HEK293 (cell line): ENCODE measurements around the gene B3GNT9.
A peak's percentile ranks its signal among the peaks of the same experiment; 100 is the strongest.

Experiments used
- CTCF ChIA-PET: fragments of 350-600 bp; formaldehyde crosslinking; extraction: SDS; loops from one replicate; lab custom pipeline; 2021; ENCODE audit warnings: antibody characterized with exemption; lab: Yijun Ruan, JAX
- POLR2A ChIA-PET: fragments of 300-600 bp; formaldehyde crosslinking; extraction: SDS; loops from one replicate; lab custom pipeline; 2020; ENCODE audit warnings: antibody characterized with exemption, inconsistent platforms; lab: Yijun Ruan, JAX
- H3K27ac ChIP-seq: fragments of 200-500 bp; sonication (Bioruptor generic); 2 replicates; pipeline ENCODE4 v1.5.1; 2014; ENCODE audit warnings: low read depth, low read length, control low read depth, inconsistent platforms; ENCODE audit errors: extremely low read depth
- H3K36me3 ChIP-seq, 2 experiments: fragments of 200-500 bp in 1 of 2; sonication (Bioruptor generic) in 1 of 2; 1 replicate in 1 of 2; 2 replicates in 1 of 2; pipeline ENCODE4 v1.5.1; 2014 to 2017; ENCODE audit warnings: inconsistent platforms in 2 of 2, low read length in 2 of 2; ENCODE audit not compliant: control insufficient read depth in 2 of 2, insufficient read depth in 1 of 2
- H3K4me1 ChIP-seq: fragments of 200-500 bp; sonication (Bioruptor generic); 2 replicates; pipeline ENCODE4 v1.5.1; 2014; ENCODE audit warnings: mild to moderate bottlenecking, low read length, inconsistent platforms; ENCODE audit not compliant: control insufficient read depth, insufficient read depth
- H3K4me3 ChIP-seq: 2 replicates; pipeline ENCODE4 v1.5.1; 2011; ENCODE audit warnings: low read depth, mild to moderate bottlenecking, control low read depth, low read length, moderate library complexity
- H3K9me3 ChIP-seq: fragments of 200-500 bp; sonication (Bioruptor generic); 2 replicates; pipeline ENCODE4 v1.5.1; 2014; ENCODE audit warnings: low read depth, low read length, inconsistent platforms; ENCODE audit not compliant: control insufficient read depth, insufficient read depth
- GLI2 ChIP-seq: fragments of 450-650 bp; formaldehyde crosslinking; IDR thresholded peaks from 2 replicates; pipeline ENCODE4; 2017; ENCODE audit warnings: missing biosample characterization, missing genetic modification characterization, low read depth, borderline replicate concordance
- IKZF3 ChIP-seq: fragments of 450-650 bp; IDR thresholded peaks from 2 replicates; pipeline ENCODE4 v1.5.0; 2018; ENCODE audit warnings: missing biosample characterization, mild to moderate bottlenecking, missing genetic modification characterization, moderate library complexity
- KLF9 ChIP-seq: fragments of 450-650 bp; formaldehyde crosslinking; IDR thresholded peaks from 2 replicates; pipeline ENCODE4 v1.5.1; 2016; ENCODE audit warnings: missing biosample characterization, missing genetic modification characterization, low read depth
- MZF1 ChIP-seq: fragments of 450-650 bp; formaldehyde crosslinking; IDR thresholded peaks from 2 replicates; pipeline ENCODE4 v1.5.1; 2017; ENCODE audit warnings: missing biosample characterization, missing genetic modification characterization, borderline replicate concordance
- PATZ1 ChIP-seq: fragments of 450-650 bp; formaldehyde crosslinking; IDR thresholded peaks from 2 replicates; pipeline ENCODE4 v1.5.1; 2016; ENCODE audit warnings: missing biosample characterization, missing genetic modification characterization
- SCRT1 ChIP-seq: fragments of 450-650 bp; formaldehyde crosslinking; IDR thresholded peaks from 2 replicates; pipeline ENCODE4 v1.5.1; 2016; ENCODE audit warnings: missing biosample characterization, missing genetic modification characterization, borderline replicate concordance
- YY2 ChIP-seq: fragments of 450-650 bp; formaldehyde crosslinking; IDR thresholded peaks from 2 replicates; pipeline ENCODE4 v1.5.1; 2016; ENCODE audit warnings: missing biosample characterization, missing genetic modification characterization
- ZBTB10 ChIP-seq: fragments of 450-650 bp; formaldehyde crosslinking; IDR thresholded peaks from 2 replicates; pipeline ENCODE4 v1.5.1; 2016; ENCODE audit warnings: missing biosample characterization, missing genetic modification characterization
- ZBTB17 ChIP-seq: fragments of 450-650 bp; formaldehyde crosslinking; IDR thresholded peaks from 2 replicates; pipeline ENCODE4 v1.5.1; 2016; ENCODE audit warnings: missing biosample characterization, missing genetic modification characterization
- ZBTB20 ChIP-seq: fragments of 450-650 bp; formaldehyde crosslinking; IDR thresholded peaks from 2 replicates; pipeline ENCODE4 v1.5.1; 2016; ENCODE audit warnings: missing biosample characterization, missing genetic modification characterization
- ZBTB26 ChIP-seq: fragments of 450-650 bp; formaldehyde crosslinking; optimal IDR thresholded peaks from 2 replicates; pipeline ENCODE3; 2016; ENCODE audit warnings: missing biosample characterization, mild to moderate bottlenecking, missing genetic modification characterization
- ZNF26 ChIP-seq: fragments of 450-650 bp; formaldehyde crosslinking; IDR thresholded peaks from 2 replicates; pipeline ENCODE4 v1.5.1; 2016; ENCODE audit warnings: missing biosample characterization, missing genetic modification characterization
- ZNF292 ChIP-seq: fragments of 450-650 bp; formaldehyde crosslinking; IDR thresholded peaks from 2 replicates; pipeline ENCODE4 v1.5.1; 2016; ENCODE audit warnings: low read depth, missing biosample characterization, missing genetic modification characterization, borderline replicate concordance
- ZNF335 ChIP-seq: fragments of 450-650 bp; formaldehyde crosslinking; conservative IDR thresholded peaks from 2 replicates; pipeline ENCODE4 v1.5.1; 2016; ENCODE audit warnings: missing biosample characterization, missing genetic modification characterization
- ZNF600 ChIP-seq: fragments of 450-650 bp; formaldehyde crosslinking; IDR thresholded peaks from 2 replicates; pipeline ENCODE4 v1.5.1; 2016; ENCODE audit warnings: missing biosample characterization, missing genetic modification characterization
- ZNF704 ChIP-seq: fragments of 450-650 bp; formaldehyde crosslinking; IDR thresholded peaks from 2 replicates; pipeline ENCODE4 v1.5.1; 2016; ENCODE audit warnings: missing biosample characterization, missing genetic modification characterization
- ZNF843 ChIP-seq: fragments of 450-650 bp; formaldehyde crosslinking; IDR thresholded peaks from 2 replicates; pipeline ENCODE4 v1.5.1; 2016; ENCODE audit warnings: missing biosample characterization, missing genetic modification characterization
- ZXDB ChIP-seq: fragments of 450-650 bp; formaldehyde crosslinking; IDR thresholded peaks from 2 replicates; pipeline ENCODE4 v1.5.1; 2016; ENCODE audit warnings: missing biosample characterization, missing genetic modification characterization

B3GNT9 gene

GRCh38 chr16:67150833-67151396, at the start of gene B3GNT9:
TSS of gene B3GNT9 (minus strand) at chr16:67150998. CDS start at chr16:67150485, 513 bp downstream.
- no peaks in the 10 kb centered on the region for H3K9me3 ChIP-seq
- TF ChIP-seq GLI2 (tag by site-specific recombination): no peak
- no peak for TF ChIP-seq ZNF600 (tag by site-specific recombination)
- TF ChIP-seq ZNF292 (tag by site-specific recombination): no peak
- TF ChIP-seq ZNF26: no peak
- TF ChIP-seq SCRT1: no peak
- 0 out of 2 replicates have a peak, but pooled peaks have one; percentile 43 for TF ChIP-seq ZBTB17 (tag by site-specific recombination)
- TF ChIP-seq ZNF843 (tag by site-specific recombination): no peak
- no peak for TF ChIP-seq MZF1 (tag by site-specific recombination)
- TF ChIP-seq ZBTB26 (tag by site-specific recombination): peak; percentile 51
- TF ChIP-seq ZBTB20: peak; percentile 55; the same call in 1 of the 2 replicates
- TF ChIP-seq ZBTB10 (tag by site-specific recombination): peak; percentile 63
- TF ChIP-seq ZNF335 (tag by site-specific recombination): peak; percentile 73
- TF ChIP-seq YY2 (tag by site-specific recombination): peak; percentile 44; the same call in 1 of the 2 replicates
- 0 out of 2 replicates have a peak, but pooled peaks have one; percentile 26 for TF ChIP-seq PATZ1 (tag by site-specific recombination)
- peak; percentile 37; the same call in 1 of the 2 replicates for TF ChIP-seq ZXDB (tag by site-specific recombination)
- TF ChIP-seq ZNF704 (tag by site-specific recombination): 0 out of 2 replicates have a peak, but pooled peaks have one; percentile 40
- TF ChIP-seq KLF9: no peak; the same call in 1 of the 2 replicates
- peak; percentile 28; the same call in 1 of the 2 replicates for TF ChIP-seq IKZF3 (tag by site-specific recombination)
- peaks cover 0 to 38% of the 10 kb centered on the region in 2 experiments; a peak in 1 of 3 replicates for H3K36me3 ChIP-seq
- H3K27ac ChIP-seq: no peak within 1 kb of the TSS; the same call in 1 of the 2 replicates
- H3K4me1 ChIP-seq: 0 out of 2 replicates have a peak, but pooled peaks cover 3% of the 10 kb centered on the region
- H3K4me3 ChIP-seq: peak within 1 kb of the TSS; percentile 31
- POLR2A ChIA-PET: interaction anchor here (0.8 kb wide), 1 partner anchor 34 kb away, joined by 3 read pairs; no protein-coding TSS in a partner anchor
- CTCF ChIA-PET: interaction anchor here (0.7 to 7.4 kb wide), 4 partner anchors 10 to 256 kb away, joined by 3 to 155 read pairs (median 6); no protein-coding TSS in a partner anchor
